AG04450 (cell line): ENCODE results near the gene SRPK3. TPM values are rescaled to one million over a fixed set of nuclear protein-coding genes. Genes with fewer than 3 reads are reported as not detected.

Source experiments
- CTCF ChIA-PET: fragments of 300-600, 350-600 bp; formaldehyde crosslinking; extraction: SDS; loops from one replicate; lab custom pipeline; 2022; ENCODE audit warnings: antibody characterized with exemption, inconsistent platforms; lab: Charles Lee
- POLR2A ChIA-PET: fragments of 350-600 bp; formaldehyde crosslinking; extraction: SDS; loops from one replicate; lab custom pipeline; 2021; ENCODE audit warnings: antibody characterized with exemption, inconsistent platforms; lab: Yijun Ruan, JAX
- DNase-seq: peaks from one replicate; pipeline ENCODE4 v3.0.0-alpha.2; 2011; ENCODE audit warnings: low read depth, low spot score
- H3K27ac ChIP-seq: one replicate; pipeline ENCODE4 v1.5.1; 2012; ENCODE audit warnings: low read depth, low read length, control low read depth
- H3K27me3 ChIP-seq: one replicate; pipeline ENCODE4 v1.6.0; 2012; ENCODE audit warnings: low read length; ENCODE audit not compliant: control insufficient read depth, insufficient read depth
- H3K4me3 ChIP-seq: 2 replicates; pipeline ENCODE4 v1.5.1; 2011; ENCODE audit warnings: mild to moderate bottlenecking, low read depth, low read length, control low read depth
- H3K9me3 ChIP-seq: 2 replicates; pipeline ENCODE4 v1.5.1; 2012; ENCODE audit warnings: low read length; ENCODE audit not compliant: control insufficient read depth, insufficient read depth
- polyA plus RNA-seq: library from polyadenylated mRNA; depleted of rRNA; stranded (reverse); fragments of >200 nt; gene quantifications from 2 replicates; pipeline ENCODE4 v1.2.3, GENCODE V29; 2011
- TF ChIP-seq, protein P1 (sequence below): IDR thresholded peaks from 2 replicates; pipeline ENCODE4 v1.5.1; 2011; ENCODE audit warnings: low read depth, low read length, control low read depth, inconsistent platforms

SRPK3 gene
- polyA plus RNA-seq, 1 experiment = 0.27 TPM

DNA sequence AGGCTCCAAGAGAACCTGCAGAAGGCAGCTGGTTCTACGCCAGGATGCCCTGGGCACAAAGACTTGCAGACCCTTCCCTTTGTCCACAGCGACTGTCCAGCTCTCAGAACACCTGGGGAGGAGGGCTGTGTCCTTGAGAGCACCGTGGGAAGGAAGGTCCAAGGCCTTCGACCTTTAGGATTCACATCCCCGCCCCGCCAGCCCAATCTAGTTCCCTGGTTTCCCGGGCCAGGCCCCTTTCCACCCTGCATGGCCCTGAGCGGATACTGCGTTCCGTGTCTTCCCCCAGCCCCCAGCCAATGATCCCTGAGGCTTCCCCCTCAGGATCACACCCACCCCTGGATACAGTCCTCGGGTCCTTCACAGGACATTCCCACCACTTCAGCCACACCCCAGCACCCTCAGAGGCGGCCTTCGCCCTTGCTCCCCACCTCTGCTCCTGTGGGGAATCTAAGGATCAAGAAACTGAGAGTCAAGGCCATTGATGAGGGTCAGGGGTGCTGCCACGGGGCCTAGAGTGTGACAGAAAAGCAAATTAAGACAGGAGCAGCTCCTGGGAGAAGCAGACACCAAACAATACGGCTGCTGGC is 47.1 kb upstream of the SRPK3 start:
- Histone ChIP-seq H3K4me3 (no peak overlapping the region), H3K27me3 (no peaks in the 10 kb centered on the region), H3K9me3 (no peaks in the 10 kb centered on the region), H3K27ac (no peak overlapping the region)
- TF ChIP-seq, protein P1, sequence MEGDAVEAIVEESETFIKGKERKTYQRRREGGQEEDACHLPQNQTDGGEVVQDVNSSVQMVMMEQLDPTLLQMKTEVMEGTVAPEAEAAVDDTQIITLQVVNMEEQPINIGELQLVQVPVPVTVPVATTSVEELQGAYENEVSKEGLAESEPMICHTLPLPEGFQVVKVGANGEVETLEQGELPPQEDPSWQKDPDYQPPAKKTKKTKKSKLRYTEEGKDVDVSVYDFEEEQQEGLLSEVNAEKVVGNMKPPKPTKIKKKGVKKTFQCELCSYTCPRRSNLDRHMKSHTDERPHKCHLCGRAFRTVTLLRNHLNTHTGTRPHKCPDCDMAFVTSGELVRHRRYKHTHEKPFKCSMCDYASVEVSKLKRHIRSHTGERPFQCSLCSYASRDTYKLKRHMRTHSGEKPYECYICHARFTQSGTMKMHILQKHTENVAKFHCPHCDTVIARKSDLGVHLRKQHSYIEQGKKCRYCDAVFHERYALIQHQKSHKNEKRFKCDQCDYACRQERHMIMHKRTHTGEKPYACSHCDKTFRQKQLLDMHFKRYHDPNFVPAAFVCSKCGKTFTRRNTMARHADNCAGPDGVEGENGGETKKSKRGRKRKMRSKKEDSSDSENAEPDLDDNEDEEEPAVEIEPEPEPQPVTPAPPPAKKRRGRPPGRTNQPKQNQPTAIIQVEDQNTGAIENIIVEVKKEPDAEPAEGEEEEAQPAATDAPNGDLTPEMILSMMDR = no peak
- DNase-seq = no peak
- ChIA-PET POLR2A (no interaction called here), CTCF (no interaction called here)

- TF ChIP-seq, protein P1 = no peak
- Histone ChIP-seq H3K27me3 (no peaks in the 10 kb centered on the region), H3K4me3 (no peak overlapping the region), H3K9me3 (no peaks in the 10 kb centered on the region), H3K27ac (no peak overlapping the region)
- ChIA-PET POLR2A (no interaction called here), CTCF (interaction anchor here (1.1 kb wide), 1 partner anchor 188 kb away, joined by 3 read pairs; no protein-coding TSS in a partner anchor)
- no peak for DNase-seq
Measured at GRCh38 chrX:153734871-153735270, 46.0 kb upstream of the SRPK3 start.

GRCh38 chrX:153735274-153735673 is 45.6 kb upstream of the SRPK3 start:
- TF ChIP-seq, protein P1 = no peak
- DNase-seq = no peak
- Histone ChIP-seq H3K9me3 (no peaks in the 10 kb centered on the region), H3K27ac (no peak overlapping the region), H3K4me3 (no peak overlapping the region), H3K27me3 (no peaks in the 10 kb centered on the region)
- POLR2A ChIA-PET = no interaction called here
- CTCF ChIA-PET = interaction anchor here (1.1 kb wide), 1 partner anchor 188 kb away, joined by 3 read pairs; no protein-coding TSS in a partner anchor

GRCh38 chrX:153736071-153736820 is 44.6 kb upstream of the SRPK3 start:
- DNase-seq = no peak
- Histone ChIP-seq H3K9me3 (no peaks in the 10 kb centered on the region), H3K27ac (no peak overlapping the region), H3K4me3 (no peak overlapping the region), H3K27me3 (no peaks in the 10 kb centered on the region)
- ChIA-PET POLR2A (no interaction called here), CTCF (interaction anchor here (1.1 kb wide), 1 partner anchor 187 kb away, joined by 3 read pairs; no protein-coding TSS in a partner anchor)
- TF ChIP-seq, protein P1 = no peak

DNA sequence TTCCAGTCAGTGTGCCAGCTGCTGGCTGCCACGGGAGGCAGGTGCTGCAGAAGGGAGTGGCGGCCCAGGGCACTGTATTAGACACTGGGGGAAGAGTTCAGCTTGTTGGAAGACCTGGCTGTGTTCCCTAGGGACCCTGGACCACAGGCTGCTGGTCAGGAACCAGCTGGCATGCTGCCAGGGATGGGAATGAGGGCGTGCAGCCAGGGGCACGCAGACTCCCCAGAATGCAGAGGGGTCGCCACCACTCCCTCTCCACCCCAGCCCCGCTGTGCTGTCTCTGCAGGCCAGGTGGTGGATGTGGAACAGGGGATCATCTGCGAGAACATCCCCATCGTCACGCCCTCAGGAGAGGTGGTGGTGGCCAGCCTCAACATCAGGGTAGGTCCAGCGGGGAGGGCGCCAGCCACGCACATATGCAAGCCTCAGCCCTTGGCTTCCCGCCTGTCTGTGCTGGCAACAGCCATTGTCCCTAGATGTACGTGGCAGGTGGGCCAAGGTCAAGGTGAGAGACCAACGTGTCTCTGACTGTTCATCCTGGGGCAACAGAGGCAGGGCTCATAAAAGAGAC is 43.9 kb upstream of the SRPK3 start:
- ChIA-PET CTCF (no interaction called here), POLR2A (no interaction called here)
- Histone ChIP-seq H3K27ac (no peak overlapping the region), H3K27me3 (no peaks in the 10 kb centered on the region), H3K9me3 (no peaks in the 10 kb centered on the region; the same call in 1 of the 2 replicates), H3K4me3 (no peak overlapping the region)
- TF ChIP-seq, protein P1 = no peak
- no peak for DNase-seq
